WERI-Rb-1 (cell line): ENCODE data around the gene PIK3C2G.

Experiments used
- DNase-seq: peaks from one replicate; pipeline ENCODE4 v3.0.0-alpha.2; 2020
- H3K27ac ChIP-seq: fragments of 250-450 bp; sonication (Bioruptor Pico); 2 replicates; pipeline ENCODE4 v1.5.1; 2020; ENCODE audit warnings: mild to moderate bottlenecking, moderate library complexity
- H3K27me3 ChIP-seq: fragments of 250-450 bp; sonication (Bioruptor Pico); 2 replicates; pipeline ENCODE4 v1.5.1; 2021; ENCODE audit warnings: mild to moderate bottlenecking, low read depth, moderate library complexity; ENCODE audit not compliant: insufficient read depth, severe bottlenecking
- H3K36me3 ChIP-seq: fragments of 250-450 bp; sonication (Bioruptor Pico); 2 replicates; pipeline ENCODE4 v1.5.1; 2020; ENCODE audit warnings: mild to moderate bottlenecking, moderate library complexity
- H3K4me3 ChIP-seq: 2 replicates; pipeline ENCODE4 v1.5.1; 2011; ENCODE audit warnings: low read depth, mild to moderate bottlenecking, control low read depth, low read length
- H3K9me3 ChIP-seq: fragments of 250-450 bp; sonication (Bioruptor Pico); 2 replicates; pipeline ENCODE4 v1.5.1; 2021; ENCODE audit warnings: mild to moderate bottlenecking, moderate library complexity; ENCODE audit not compliant: severe bottlenecking
- TF ChIP-seq, protein P1 (sequence below): IDR thresholded peaks from 2 replicates; pipeline ENCODE4 v1.5.1; 2011; ENCODE audit warnings: low read depth, mild to moderate bottlenecking, control low read depth, inconsistent platforms, low read length

The PIK3C2G gene, protein sequence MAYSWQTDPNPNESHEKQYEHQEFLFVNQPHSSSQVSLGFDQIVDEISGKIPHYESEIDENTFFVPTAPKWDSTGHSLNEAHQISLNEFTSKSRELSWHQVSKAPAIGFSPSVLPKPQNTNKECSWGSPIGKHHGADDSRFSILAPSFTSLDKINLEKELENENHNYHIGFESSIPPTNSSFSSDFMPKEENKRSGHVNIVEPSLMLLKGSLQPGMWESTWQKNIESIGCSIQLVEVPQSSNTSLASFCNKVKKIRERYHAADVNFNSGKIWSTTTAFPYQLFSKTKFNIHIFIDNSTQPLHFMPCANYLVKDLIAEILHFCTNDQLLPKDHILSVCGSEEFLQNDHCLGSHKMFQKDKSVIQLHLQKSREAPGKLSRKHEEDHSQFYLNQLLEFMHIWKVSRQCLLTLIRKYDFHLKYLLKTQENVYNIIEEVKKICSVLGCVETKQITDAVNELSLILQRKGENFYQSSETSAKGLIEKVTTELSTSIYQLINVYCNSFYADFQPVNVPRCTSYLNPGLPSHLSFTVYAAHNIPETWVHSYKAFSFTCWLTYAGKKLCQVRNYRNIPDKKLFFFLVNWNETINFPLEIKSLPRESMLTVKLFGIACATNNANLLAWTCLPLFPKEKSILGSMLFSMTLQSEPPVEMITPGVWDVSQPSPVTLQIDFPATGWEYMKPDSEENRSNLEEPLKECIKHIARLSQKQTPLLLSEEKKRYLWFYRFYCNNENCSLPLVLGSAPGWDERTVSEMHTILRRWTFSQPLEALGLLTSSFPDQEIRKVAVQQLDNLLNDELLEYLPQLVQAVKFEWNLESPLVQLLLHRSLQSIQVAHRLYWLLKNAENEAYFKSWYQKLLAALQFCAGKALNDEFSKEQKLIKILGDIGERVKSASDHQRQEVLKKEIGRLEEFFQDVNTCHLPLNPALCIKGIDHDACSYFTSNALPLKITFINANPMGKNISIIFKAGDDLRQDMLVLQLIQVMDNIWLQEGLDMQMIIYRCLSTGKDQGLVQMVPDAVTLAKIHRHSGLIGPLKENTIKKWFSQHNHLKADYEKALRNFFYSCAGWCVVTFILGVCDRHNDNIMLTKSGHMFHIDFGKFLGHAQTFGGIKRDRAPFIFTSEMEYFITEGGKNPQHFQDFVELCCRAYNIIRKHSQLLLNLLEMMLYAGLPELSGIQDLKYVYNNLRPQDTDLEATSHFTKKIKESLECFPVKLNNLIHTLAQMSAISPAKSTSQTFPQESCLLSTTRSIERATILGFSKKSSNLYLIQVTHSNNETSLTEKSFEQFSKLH (N-terminal part only)

DNA sequence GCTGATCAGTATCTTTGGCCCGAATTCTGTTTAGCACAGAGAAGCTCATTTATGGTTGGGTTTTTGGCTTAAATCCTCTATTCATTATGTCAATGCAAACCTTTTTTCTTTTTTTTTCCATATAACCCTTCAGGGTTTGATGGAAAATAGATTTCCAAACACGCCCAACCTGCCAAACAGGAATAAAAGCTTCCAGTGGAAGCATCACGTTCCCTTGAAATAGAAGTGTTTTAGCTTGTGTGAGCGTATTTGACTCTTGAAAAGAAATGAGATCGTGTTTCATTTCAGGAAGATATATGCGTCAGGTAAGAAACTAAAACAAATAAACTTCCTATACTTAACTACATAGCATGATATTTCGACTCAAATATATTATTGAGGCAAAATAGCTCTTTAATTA lies at the start of gene PIK3C2G:
TSS of gene PIK3C2G (plus strand) at position 246 of the 400 bp plus-strand sequence. CDS start 20,564 bp downstream, outside the sequence.
- Histone ChIP-seq H3K4me3 (no peak within 1 kb of the TSS), H3K36me3 (no peaks in the 10 kb centered on the region), H3K9me3 (no peaks in the 10 kb centered on the region), H3K27me3 (no peaks in the 10 kb centered on the region), H3K27ac (no peak within 1 kb of the TSS)
- DNase-seq: no peak
- TF ChIP-seq, protein P1, sequence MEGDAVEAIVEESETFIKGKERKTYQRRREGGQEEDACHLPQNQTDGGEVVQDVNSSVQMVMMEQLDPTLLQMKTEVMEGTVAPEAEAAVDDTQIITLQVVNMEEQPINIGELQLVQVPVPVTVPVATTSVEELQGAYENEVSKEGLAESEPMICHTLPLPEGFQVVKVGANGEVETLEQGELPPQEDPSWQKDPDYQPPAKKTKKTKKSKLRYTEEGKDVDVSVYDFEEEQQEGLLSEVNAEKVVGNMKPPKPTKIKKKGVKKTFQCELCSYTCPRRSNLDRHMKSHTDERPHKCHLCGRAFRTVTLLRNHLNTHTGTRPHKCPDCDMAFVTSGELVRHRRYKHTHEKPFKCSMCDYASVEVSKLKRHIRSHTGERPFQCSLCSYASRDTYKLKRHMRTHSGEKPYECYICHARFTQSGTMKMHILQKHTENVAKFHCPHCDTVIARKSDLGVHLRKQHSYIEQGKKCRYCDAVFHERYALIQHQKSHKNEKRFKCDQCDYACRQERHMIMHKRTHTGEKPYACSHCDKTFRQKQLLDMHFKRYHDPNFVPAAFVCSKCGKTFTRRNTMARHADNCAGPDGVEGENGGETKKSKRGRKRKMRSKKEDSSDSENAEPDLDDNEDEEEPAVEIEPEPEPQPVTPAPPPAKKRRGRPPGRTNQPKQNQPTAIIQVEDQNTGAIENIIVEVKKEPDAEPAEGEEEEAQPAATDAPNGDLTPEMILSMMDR: no peak

DNA sequence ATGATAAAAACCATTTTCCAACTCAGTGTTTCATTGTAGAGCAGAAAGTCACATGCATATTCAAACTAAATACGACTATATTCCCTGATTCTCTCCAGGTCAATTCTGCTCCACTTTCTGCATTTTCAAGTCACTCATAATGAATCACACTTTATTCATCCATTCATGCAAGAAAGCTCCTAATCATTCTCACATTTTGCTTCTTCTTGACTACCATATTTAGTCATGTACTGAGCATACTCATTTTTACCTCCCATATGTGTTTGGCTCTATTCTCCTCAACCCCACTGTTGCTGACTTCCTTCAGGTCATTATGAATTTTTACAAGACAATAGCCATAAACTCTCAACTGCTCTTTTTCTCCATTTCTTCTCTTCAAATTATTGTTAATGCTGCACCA lies 43.4 kb upstream of the PIK3C2G start:
- TF ChIP-seq, protein P1: no peak
- Histone ChIP-seq H3K9me3 (no peaks in the 10 kb centered on the region), H3K36me3 (no peaks in the 10 kb centered on the region), H3K27ac (no peak overlapping the region), H3K4me3 (no peak overlapping the region), H3K27me3 (no peaks in the 10 kb centered on the region)
- no peak for DNase-seq

DNA sequence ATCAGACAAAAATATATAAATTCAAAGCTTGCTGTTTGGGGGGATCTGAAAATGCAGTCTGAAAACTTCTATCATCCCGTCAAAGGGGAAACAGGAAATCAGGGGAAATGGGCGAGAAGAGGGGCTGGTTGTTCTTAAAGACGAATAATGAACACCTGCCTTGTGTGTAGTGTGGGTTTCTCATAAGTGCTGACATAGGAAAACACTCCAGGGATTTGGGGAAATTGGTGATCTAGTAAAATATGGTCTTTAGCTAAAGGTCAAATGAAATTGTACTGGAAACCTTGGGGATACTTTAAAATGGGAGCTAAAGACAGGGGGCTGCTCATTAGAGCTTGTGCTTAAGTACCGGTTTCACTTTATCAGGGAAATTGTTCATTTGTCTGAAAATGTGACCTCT lies 39.6 kb upstream of the PIK3C2G start:
- H3K27me3 ChIP-seq: no peaks in the 10 kb centered on the region
- DNase-seq: no peak
- TF ChIP-seq, protein P1: no peak
- no peak overlapping the region for H3K27ac ChIP-seq
- no peaks in the 10 kb centered on the region for H3K9me3 ChIP-seq
- H3K36me3 ChIP-seq: no peaks in the 10 kb centered on the region
- no peak overlapping the region for H3K4me3 ChIP-seq

DNA sequence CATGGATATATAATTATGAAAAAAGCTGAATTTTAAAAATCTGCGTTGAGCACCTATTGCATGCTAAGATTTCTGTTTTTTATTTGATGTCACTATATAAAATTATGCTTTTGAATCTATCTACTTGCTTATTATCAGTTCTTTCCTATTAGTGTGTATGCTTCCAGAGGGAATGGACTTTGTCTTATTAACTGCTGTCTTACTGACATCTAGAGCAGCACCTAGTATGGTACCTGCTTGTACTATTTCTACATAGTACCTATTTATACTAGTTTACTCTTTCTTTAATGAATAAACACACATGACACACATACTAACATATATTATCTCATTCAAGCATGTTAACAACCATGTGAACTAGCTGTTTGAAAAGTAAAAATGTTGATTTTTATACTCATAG lies 38.6 kb upstream of the PIK3C2G start:
- Histone ChIP-seq H3K9me3 (no peaks in the 10 kb centered on the region), H3K27me3 (no peaks in the 10 kb centered on the region), H3K36me3 (no peaks in the 10 kb centered on the region), H3K4me3 (no peak overlapping the region), H3K27ac (no peak overlapping the region)
- no peak for DNase-seq
- TF ChIP-seq, protein P1: no peak

DNA sequence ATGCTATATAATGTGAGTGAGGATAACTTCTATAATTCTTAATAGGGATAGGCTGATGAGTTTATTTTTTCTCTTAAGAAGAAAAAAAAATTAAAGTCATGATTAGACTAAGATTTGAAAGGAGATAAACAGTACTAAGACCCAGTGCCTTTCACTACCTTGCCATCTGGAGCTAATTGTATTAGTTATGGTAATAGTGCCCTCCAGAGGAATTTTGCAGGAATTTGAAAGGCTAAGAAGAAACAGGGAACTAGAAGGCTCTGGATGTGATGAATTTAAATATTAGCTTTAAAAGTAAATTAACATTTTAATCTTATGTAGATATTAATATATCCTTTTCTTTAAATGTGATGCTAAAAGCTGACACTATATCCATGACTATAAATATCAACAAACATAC lies 36.6 kb upstream of the PIK3C2G start:
- TF ChIP-seq, protein P1: 0 out of 2 replicates have a peak, but pooled peaks have one; percentile 14

More for the DNA sequence above, 36.6 kb upstream of the PIK3C2G start:
- no peaks in the 10 kb centered on the region for H3K9me3 ChIP-seq
- no peaks in the 10 kb centered on the region for H3K27me3 ChIP-seq
- H3K36me3 ChIP-seq: no peaks in the 10 kb centered on the region
- H3K27ac ChIP-seq: no peak overlapping the region
- H3K4me3 ChIP-seq: no peak overlapping the region
- peak; percentile 9 for DNase-seq
